PFSK-1 (cell line): Measurements from ENCODE around the gene ADAM23.

Experiments used
- POLR2AphosphoS5 ChIP-seq: IDR thresholded peaks from 2 replicates; pipeline ENCODE4 v1.6.1; 2012; ENCODE audit warnings: low read depth, mild to moderate bottlenecking, control low read depth, low read length, moderate library complexity
- REST ChIP-seq, 2 experiments: IDR thresholded peaks; 2 replicates each; pipeline versions ENCODE4 v1.6.1 to v1.8.0; 2011 to 2012; ENCODE audit warnings: low read depth in 2 of 2, low read length in 2 of 2, control low read depth in 1 of 2, inconsistent platforms in 1 of 2, mild to moderate bottlenecking in 1 of 2, moderate library complexity in 1 of 2; ENCODE audit not compliant: insufficient read depth in 1 of 2
- SIN3A ChIP-seq: IDR thresholded peaks from 2 replicates; pipeline ENCODE4 v1.6.1; 2012; ENCODE audit warnings: mild to moderate bottlenecking, low read length, moderate library complexity, borderline replicate concordance; ENCODE audit not compliant: insufficient read depth

GRCh38 chr2:206431439-206431838 lies 11.9 kb upstream of the ADAM23 start:
- TF ChIP-seq POLR2AphosphoS5 (no peak), SIN3A (no peak), REST (IDR thresholded peaks at IDR 0.05; ENCODE audit: insufficient read depth in 1 of 2, low read depth in 2 of 2, low read length in 2 of 2) (no peak)
